HG03045 (cell line): ENCODE measurements around the gene RUNX1.

Source experiments
- ATAC-seq: cut with Tn5 transposase; IDR thresholded peaks from one replicate; pipeline ENCODE4 v1.9.1; 2021; ENCODE audit warnings: mild to moderate bottlenecking, moderate library complexity; ENCODE audit not compliant: unreplicated experiment

RUNX1 gene

GRCh38 chr21:34797921-34798535 is 251.1 kb downstream of the RUNX1 start:
- no peak for ATAC-seq

- ATAC-seq = no peak
These were observed 251.9 kb downstream of the RUNX1 start for GRCh38 chr21:34797201-34797525.

DNA sequence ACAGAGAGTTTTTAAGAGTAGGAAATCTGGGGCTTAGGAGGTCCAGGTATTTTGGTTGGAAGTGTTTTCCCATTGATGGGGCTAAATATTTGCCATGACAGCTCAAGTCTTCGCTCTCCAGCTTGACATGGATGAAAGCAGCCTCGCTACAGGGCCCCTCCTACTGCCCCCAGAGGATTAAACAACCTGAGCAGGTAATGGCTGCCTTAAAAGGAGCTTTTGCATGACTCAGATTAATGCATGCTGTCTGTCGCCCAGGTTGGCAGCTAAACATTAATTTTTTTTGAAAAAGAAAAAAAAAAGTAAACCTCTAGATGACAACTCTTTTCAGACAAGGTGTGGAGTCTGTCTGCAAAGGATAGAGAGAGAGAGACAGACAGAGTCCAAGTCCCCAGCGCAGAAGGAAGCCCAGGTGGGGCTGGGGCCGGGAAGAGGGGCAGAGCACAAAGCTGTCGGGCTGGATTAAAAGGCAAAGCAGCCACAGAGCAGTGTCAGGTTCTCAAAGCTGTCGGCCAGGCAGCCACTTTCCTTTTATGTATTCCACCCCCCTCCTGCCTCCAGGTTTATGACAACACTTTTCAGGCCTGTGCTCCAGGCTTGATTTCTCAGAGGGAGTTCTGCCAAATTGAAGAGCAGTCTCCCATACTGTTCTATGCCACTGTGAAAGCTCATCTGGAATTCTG is 252.4 kb downstream of the RUNX1 start:
- ATAC-seq = no peak

DNA sequence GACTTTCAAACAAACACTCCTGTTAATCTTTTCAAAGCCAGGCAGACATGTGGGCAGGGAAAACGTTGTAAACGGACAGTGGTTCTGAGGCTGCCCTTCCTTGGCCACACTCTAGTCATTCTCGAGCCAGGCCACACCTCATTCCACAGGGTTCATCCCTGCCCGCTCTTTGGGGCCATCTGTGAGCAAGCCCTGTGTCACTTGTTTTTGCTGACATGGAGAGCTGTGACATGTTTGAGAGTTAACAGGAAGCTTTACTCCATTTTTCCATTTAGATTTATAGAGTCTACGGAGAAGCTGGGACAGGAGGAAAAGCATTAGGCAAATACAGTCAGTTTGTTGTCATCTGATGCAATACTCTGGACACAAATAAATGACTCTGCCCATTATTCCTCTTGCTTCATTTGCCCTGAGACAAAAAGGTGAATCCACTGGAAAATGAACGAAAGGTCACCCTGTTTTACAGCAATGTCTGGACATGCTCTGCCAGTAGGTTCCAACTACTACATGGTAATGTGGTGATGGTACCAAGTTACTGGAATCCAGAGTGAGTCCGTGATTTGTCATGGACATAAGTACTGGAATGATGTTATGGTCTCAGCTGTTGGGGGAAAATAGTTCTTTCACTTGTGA is 253.4 kb downstream of the RUNX1 start:
- no peak for ATAC-seq

DNA sequence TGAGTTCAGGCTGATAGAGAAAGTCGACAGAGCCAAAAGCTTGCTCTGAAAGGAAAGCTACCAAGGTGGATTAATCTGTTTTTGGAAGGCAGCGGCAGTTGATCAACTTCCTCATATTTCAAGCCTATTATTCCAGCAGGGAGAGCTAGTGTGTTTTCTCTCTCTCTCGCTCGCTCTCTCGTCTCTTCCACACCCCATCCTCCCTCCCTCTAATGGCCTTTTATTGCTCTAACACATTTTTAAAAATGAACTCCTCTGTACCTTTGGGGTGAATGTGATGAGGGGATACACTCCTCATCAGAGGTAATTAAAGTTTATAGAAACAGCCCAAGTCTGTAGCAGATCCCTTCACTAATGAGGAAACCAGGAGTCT is 253.9 kb downstream of the RUNX1 start:
- no peak for ATAC-seq

DNA sequence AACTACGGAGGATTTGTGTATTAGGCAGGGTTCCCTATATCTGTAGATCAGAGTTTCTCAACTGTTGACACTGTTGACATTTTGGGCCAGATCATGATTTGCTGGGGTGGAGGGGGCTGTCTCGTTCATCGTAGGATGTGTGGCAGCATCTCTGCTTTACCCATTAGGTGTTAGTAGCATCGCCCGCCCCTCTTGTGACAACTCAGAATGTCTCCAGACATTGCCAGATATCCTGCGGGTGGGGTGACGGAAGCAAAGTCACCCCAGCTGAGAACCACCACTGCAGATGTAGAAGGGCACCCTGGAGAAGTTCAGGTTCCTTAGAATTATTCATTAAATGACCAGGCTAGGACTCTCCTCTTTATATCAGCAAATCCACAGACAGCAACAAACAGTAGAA is 254.4 kb downstream of the RUNX1 start:
- ATAC-seq = no peak

DNA sequence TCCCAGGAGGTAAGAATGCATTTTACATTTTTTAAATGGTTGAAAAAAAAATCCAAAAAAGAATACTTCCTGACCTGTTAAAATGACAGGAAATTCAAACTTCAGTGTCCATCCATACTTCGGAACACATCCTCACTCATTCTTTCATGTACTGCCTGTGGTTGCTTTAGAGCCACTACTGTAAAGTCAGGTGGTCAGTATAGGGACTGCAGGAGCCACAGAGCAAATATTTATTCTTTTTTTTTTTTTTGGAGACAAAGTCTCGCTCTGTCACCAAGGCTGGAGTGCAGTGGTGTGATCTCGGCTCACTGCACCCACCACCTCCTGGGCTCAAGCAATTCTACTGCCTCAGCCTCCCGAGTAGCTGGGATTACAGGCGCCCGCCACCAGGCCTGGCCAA is 255.6 kb downstream of the RUNX1 start:
- no peak for ATAC-seq

DNA sequence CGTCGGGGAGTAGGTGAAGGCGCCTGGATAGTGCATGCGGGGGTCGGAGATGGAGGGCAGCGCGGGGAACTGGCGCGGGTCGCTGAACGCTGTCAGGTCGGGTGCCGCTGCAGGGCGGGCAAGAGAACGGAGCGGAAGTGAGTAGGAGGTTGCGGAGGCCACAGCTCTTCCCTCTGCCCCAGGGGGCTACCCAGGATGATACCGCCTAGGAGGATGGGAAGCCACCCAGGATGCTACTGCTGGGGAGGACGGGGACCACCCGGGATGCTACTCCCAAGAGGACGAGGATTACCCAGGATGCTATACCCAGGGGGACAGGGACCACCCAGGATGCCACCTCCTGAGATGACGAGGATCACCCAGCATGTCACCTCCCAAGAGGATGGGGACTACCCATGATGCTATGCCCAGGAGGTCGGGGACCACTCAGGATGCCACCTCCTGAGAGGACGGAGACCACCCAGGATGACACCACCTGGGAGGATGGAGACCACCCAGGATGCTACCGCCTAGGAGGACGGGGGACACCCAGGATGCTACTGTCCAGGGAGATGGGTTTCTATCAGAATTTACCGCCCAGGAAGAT is 256.5 kb downstream of the RUNX1 start:
- ATAC-seq = no peak

DNA sequence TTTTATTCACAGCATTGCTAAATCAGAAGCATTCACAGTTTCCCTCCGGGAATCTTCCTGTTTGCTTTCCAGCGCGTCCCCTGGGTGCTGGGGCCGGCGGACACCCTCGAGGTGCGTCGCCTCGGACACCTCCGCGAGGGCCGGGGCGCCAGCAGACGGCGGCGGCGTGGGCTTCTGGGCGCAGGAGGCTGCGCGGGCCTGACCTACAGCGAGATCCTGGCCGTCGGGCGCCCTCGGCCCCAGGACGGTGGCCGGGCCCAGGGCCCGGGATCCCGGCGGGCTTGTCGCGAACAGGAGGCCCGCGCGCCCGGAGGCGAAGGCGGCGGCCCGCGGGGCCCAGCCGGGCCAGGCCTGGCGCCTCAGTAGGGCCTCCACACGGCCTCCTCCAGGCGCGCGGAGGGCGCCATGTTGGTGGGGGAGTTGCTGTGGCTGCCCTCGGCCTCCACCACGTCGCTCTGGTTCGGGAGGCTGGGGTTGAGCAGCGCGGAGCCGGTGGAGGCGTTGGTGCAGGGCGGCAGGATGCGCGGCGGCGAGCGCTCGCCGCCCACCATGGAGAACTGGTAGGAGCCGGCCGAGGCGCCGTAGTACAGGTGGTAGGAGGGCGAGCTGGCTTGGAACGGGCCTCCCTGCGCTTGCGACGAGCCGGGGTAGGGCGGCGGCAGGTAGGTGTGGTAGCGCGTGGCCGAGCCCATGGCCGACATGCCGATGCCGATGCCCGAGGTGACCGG is 257.2 kb downstream of the RUNX1 start:
- ATAC-seq = no peak

DNA sequence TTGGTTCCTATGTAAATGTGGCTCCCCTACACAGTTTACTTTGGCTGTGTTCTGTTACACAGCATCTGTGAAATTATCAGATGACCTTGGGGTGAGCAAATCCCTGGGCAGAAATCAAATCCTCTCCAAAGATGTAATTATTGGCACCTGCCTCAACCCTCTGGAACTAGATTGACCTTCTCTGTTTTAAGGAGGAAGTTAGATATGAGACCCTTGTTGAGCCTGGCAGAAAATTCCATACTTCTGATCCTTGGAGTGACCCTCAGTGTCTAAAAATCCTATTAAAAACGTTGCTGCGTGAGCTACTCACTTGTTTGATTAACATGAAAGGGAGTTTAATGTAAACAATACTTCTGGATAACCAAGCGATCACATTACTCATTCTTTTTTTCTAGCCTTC is 258.3 kb downstream of the RUNX1 start:
- no peak for ATAC-seq

GRCh38 chr21:34790341-34790740 is 258.8 kb downstream of the RUNX1 start:
- ATAC-seq = no peak

GRCh38 chr21:34788879-34789278 is 260.2 kb downstream of the RUNX1 start:
- no peak for ATAC-seq

GRCh38 chr21:34783815-34784214 is 265.3 kb downstream of the RUNX1 start:
- no peak for ATAC-seq

GRCh38 chr21:34782506-34783360 is 266.4 kb downstream of the RUNX1 start:
- ATAC-seq = no peak

GRCh38 chr21:34781526-34781925 is 267.6 kb downstream of the RUNX1 start:
- ATAC-seq = no peak

DNA sequence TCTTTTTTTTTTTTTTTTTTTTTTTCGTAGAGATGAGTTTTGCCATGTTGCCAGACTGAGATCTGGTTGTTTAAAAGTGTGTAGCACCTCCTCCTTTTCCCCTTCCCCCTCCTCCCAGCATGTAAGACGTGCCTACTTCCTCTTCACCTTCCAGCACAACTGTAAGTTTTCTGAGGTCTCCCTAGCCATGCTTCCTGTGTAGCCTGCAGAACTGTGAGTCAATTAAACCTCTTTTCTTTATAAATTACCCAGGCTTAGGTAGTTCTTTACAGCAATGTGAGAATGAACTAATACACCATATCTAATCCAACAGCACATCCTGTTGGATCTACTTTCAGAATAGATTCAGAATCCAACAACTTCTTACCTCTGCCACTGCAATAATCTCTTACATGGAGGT is 269.2 kb downstream of the RUNX1 start:
- ATAC-seq = no peak

- ATAC-seq = no peak
These were observed 273.3 kb downstream of the RUNX1 start for GRCh38 chr21:34775793-34776192.

DNA sequence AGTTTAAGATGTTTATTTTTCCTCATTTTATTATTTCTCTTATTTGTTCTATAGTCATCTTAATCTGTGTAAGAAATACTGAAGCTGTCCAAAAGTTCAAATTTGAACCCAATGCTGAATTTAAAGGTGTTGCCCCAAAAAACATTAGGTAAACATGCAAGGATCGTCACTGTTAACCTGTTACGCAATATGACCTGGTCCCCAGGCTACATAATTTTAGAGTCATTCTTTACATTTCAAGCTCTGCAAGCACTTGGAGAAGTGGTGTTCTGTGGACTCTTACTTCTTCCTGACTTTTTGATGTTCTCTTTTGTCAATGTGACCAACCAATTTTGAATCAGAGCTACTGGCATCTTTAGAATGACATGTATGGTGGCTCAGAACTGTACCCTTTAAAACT is 274.4 kb downstream of the RUNX1 start:
- no peak for ATAC-seq

DNA sequence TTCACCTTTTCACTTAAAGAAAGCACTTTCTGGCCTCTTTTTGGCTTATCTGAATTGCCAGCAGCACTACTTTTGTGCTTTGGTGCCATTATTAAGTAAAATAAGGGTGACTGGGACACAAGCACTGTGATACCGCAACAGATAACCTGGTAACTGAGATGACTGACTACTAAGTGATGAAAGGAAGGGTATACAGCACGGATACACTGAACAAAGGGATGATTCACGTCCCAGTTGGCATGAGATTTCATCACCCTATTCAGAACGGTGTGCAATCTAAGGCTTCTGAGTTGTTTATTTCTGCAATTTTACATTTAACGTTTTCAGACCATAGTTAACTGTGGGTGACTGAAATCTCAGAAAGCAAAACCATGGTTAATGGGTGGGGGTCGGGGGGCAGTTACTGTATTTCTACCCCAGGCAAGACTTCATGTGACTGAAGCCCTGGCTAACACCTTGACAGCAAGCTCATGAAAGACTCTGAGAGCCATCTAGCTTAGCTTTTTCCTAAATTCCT is 277.5 kb downstream of the RUNX1 start:
- ATAC-seq = no peak

GRCh38 chr21:34770576-34770975 is 278.5 kb downstream of the RUNX1 start:
- no peak for ATAC-seq
